AG04449 (cell line): Measurements from ENCODE around the gene PIP4K2A.

Source experiments
- CTCF ChIA-PET: fragments of 350-600 bp; formaldehyde crosslinking; extraction: SDS; loops from one replicate; lab custom pipeline; 2021; ENCODE audit warnings: antibody characterized with exemption; lab: Yijun Ruan, JAX
- POLR2A ChIA-PET: fragments of 400-600, 350-600 bp; formaldehyde crosslinking; extraction: SDS; loops from one replicate; lab custom pipeline; 2020; ENCODE audit warnings: antibody characterized with exemption, inconsistent platforms; lab: Yijun Ruan, JAX
- DNase-seq: peaks from one replicate; pipeline ENCODE4 v3.0.0-alpha.2; 2010; ENCODE audit warnings: low read depth, low spot score
- H3K4me3 ChIP-seq: 2 replicates; pipeline ENCODE4 v1.5.1; 2011; ENCODE audit warnings: low read depth, mild to moderate bottlenecking, control low read depth, low read length
- TF ChIP-seq, protein P1 (sequence below): IDR thresholded peaks from one replicate; pipeline ENCODE4 v1.5.1; 2011; ENCODE audit warnings: mild to moderate bottlenecking, moderate library complexity, low read length, control low read depth, inconsistent platforms; ENCODE audit not compliant: insufficient read depth; ENCODE audit errors: missing control alignments

Gene PIP4K2A

DNA sequence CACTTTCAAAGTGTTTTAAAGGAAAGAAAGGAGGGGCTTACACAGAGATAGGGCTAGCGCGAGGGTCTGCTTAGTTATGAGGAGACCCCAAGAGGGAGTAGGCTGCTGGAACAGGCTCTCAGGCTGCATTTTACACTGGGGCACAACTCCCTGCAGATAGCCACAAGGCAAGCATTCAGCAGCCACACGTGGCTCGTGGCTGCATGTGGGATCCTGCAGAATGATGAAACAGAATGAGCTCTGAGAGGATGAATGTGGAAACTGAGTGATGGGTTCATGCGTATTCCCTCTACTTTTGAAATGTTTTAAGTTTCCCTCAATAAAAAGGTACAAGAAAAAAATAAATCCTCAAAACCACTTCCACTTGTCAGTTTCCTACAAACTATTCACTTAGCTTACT is 37.0 kb downstream of the PIP4K2A start:
- TF ChIP-seq, protein P1, sequence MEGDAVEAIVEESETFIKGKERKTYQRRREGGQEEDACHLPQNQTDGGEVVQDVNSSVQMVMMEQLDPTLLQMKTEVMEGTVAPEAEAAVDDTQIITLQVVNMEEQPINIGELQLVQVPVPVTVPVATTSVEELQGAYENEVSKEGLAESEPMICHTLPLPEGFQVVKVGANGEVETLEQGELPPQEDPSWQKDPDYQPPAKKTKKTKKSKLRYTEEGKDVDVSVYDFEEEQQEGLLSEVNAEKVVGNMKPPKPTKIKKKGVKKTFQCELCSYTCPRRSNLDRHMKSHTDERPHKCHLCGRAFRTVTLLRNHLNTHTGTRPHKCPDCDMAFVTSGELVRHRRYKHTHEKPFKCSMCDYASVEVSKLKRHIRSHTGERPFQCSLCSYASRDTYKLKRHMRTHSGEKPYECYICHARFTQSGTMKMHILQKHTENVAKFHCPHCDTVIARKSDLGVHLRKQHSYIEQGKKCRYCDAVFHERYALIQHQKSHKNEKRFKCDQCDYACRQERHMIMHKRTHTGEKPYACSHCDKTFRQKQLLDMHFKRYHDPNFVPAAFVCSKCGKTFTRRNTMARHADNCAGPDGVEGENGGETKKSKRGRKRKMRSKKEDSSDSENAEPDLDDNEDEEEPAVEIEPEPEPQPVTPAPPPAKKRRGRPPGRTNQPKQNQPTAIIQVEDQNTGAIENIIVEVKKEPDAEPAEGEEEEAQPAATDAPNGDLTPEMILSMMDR = no peak
- CTCF ChIA-PET = interaction anchor here (0.8 kb wide), 1 partner anchor 103 kb away, joined by 3 read pairs; no protein-coding TSS in a partner anchor
- POLR2A ChIA-PET = no interaction called here
- no peak for DNase-seq
- H3K4me3 ChIP-seq = no peak overlapping the region

DNA sequence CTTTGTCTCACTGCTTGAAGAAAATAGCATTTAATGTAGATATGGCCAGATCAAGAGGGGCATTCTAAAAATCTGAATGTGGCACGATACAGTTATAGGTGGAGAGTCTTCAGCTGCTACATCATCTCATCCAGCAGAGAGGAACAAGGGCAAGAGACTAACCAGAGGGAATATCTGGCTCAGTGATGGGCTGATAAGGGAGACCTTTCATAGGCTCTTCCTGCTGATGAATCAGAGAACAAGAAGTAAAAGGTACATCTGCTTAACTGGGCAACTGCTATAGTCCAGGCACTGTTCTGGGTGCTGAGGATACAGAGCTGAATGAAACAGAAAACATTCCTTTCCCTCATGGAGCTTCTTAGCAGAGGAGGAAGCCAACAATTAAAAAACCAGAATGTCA is 37.9 kb downstream of the PIP4K2A start:
- no peak for DNase-seq
- CTCF ChIA-PET = interaction anchor here (1.2 kb wide), 1 partner anchor 15 kb away, joined by 5 read pairs; no protein-coding TSS in a partner anchor
- no peak overlapping the region for H3K4me3 ChIP-seq
- POLR2A ChIA-PET = no interaction called here
- TF ChIP-seq, protein P1 = no peak

DNA sequence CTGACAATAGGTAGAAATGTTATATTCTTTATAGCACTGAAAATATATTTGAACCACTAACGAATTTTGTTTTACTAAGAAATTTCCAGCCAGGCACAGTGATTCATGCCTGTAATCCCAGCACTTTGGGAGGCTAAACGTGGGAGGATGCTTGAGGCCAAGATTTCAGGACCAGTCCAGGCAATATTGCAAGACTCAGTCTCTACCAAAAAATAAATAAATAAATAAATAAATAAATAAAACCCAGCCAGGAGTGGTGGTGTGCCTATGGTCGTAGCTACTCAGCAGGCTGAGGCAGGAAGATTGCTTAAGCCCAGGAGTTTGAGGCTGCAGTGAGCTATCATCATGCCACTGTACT is 39.8 kb downstream of the PIP4K2A start:
- ChIA-PET POLR2A (no interaction called here), CTCF (no interaction called here)
- TF ChIP-seq, protein P1 = no peak
- H3K4me3 ChIP-seq = no peak overlapping the region
- DNase-seq = no peak

DNA sequence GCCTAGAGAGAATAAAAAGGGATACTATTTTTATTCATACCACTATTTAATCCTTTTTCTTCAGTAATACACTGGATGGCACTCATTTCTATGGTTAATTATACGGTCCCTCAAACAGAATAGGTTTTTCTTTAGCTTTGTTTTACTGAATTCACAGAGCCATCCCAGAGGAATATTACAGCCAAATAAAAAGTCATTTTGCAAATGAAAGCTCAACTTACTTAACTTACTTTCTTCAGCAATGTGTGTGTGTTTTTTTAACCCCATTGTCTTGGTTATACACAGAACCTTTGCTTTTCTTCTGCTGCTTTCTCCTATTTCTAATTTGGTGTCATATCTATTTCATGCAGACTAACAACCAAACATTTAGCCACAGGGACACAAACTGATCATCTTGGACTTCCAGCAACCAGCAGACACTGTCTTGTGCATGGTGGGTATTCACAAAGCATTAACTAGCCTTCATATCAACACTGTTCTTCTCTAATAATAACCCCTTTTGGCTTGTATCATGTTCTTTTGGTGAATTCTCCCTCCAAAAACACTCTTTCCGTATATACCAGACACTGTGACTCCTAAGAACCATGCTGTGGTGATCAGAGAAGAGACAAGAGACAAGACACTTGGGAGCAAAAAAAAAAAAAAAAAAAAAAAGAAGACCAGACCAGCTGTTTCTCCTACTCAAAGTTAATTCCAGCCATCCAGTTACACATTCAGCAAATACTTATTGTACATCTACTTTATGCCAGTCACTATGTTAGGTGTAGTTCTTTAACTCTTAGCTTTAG is 40.4 kb downstream of the PIP4K2A start:
- TF ChIP-seq, protein P1 = no peak
- DNase-seq = no peak
- CTCF ChIA-PET = no interaction called here
- POLR2A ChIA-PET = no interaction called here
- H3K4me3 ChIP-seq = no peak overlapping the region

DNA sequence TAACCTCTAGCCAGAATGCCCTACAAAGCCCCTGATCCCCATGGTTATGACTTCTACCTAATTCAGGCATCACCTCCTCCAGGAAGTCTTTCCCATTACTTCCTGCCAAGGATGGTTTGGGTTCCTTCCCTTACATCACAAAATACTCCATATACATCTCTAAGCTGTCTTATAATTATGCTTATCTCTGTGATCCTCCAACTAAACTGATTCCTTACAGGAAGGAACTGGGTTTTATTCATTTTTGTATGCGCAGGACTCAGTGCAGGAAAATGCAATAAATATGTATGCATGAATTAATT is 41.3 kb downstream of the PIP4K2A start:
- CTCF ChIA-PET = interaction anchor here (1.4 kb wide), 1 partner anchor 8 kb away, joined by 4 read pairs; no protein-coding TSS in a partner anchor
- H3K4me3 ChIP-seq = no peak overlapping the region
- POLR2A ChIA-PET = interaction anchor here (0.7 kb wide), 1 partner anchor 23 kb away, joined by 3 read pairs; no protein-coding TSS in a partner anchor
- TF ChIP-seq, protein P1 = no peak
- DNase-seq = no peak

DNA sequence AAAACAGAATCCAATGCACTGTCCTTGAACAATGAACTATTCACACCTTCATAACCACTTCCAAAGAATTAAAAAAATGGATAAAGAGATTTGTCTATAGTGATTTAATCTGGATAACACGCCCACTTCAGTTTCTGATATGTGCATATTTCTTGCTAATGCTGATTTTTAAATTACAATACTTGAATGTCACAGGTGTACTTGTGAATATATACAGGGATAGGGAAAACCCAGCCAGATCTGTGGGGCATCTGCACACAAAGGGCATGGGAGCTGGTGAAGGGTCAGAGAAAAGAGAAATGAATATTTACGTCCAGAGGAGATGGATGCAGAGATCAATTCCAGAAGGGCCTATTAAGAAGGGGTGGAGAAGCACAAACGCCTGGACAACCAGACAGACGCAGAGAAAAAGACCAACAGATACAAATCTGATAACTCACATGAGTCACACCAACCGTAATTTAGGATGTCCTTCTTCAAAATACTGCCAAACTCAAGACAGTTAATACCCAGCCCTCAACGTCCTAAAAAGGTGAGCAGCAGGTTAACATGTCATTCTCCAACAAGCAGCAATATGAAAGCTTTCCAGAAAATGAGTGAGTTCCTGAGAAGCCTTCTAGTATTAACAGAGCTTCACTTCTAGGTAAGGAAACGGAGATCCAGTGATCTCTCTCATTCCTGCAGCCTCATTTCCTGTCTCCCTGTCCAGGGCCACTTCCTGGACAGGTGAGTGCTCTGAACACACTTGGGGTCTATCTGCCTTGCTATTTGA is 41.9 kb downstream of the PIP4K2A start:
- ChIA-PET CTCF (interaction anchor here (1.4 kb wide), 1 partner anchor 9 kb away, joined by 4 read pairs; no protein-coding TSS in a partner anchor), POLR2A (interaction anchor here (0.7 kb wide), 1 partner anchor 22 kb away, joined by 3 read pairs; no protein-coding TSS in a partner anchor)
- H3K4me3 ChIP-seq = no peak overlapping the region
- DNase-seq = no peak
- TF ChIP-seq, protein P1 = no peak
